ENCODE results near the gene CSF1.
A peak's percentile ranks its signal among the peaks of the same experiment; 100 is the strongest.
"Not testable (repeated sequence)": the region's sequence is repeated elsewhere in the genome, so short reads cannot be mapped to it uniquely, and the experiment has no call there.

CSF1 gene

GRCh38 chr1:109878531-109879104 is 32.0 kb upstream of the CSF1 start:
- Mint-ChIP-seq H3K27ac (no peak overlapping the region), H3K4me1 (peaks cover 3% of the 10 kb centered on the region), H3K4me3 (no peak overlapping the region), H3K9me3 (no peaks in the 10 kb centered on the region), H3K27me3 (peaks cover 2% of the 10 kb centered on the region), H3K36me3 (ENCODE audit: low read depth) (no peaks in the 10 kb centered on the region)
- DNase-seq (no peak), ATAC-seq (no peak)

- DNase-seq; ATAC-seq; H3K27me3 Mint-ChIP-seq; H3K4me3 Mint-ChIP-seq; H3K4me1 Mint-ChIP-seq; H3K36me3 Mint-ChIP-seq (ENCODE audit: low read depth); H3K27ac Mint-ChIP-seq; H3K9me3 Mint-ChIP-seq: not testable (repeated sequence)
These were observed 31.3 kb upstream of the CSF1 start for GRCh38 chr1:109879371-109879770.

- Mint-ChIP-seq H3K27me3 (peaks cover 1% of the 10 kb centered on the region), H3K27ac (no peak overlapping the region), H3K4me1 (peaks cover 8% of the 10 kb centered on the region), H3K4me3 (no peak overlapping the region), H3K9me3 (no peaks in the 10 kb centered on the region), H3K36me3 (ENCODE audit: low read depth) (no peaks in the 10 kb centered on the region)
- DNase-seq, result no peak
- ATAC-seq, result no peak
These were observed 30.6 kb upstream of the CSF1 start for GRCh38 chr1:109879881-109880525.

- H3K4me3 Mint-ChIP-seq, result no peak overlapping the region
- no peak for DNase-seq
- H3K36me3 Mint-ChIP-seq (ENCODE audit: low read depth), result no peaks in the 10 kb centered on the region
- peaks cover 11% of the 10 kb centered on the region for H3K4me1 Mint-ChIP-seq
- no peaks in the 10 kb centered on the region for H3K27me3 Mint-ChIP-seq
- H3K9me3 Mint-ChIP-seq, result no peaks in the 10 kb centered on the region
- no peak overlapping the region for H3K27ac Mint-ChIP-seq
- no peak for ATAC-seq
These were observed 29.4 kb upstream of the CSF1 start for GRCh38 chr1:109880971-109881894.

GRCh38 chr1:109881906-109882287 is 28.8 kb upstream of the CSF1 start:
- no peak overlapping the region for H3K27ac Mint-ChIP-seq
- peaks cover 13% of the 10 kb centered on the region for H3K4me1 Mint-ChIP-seq
- H3K27me3 Mint-ChIP-seq, result no peaks in the 10 kb centered on the region
- H3K9me3 Mint-ChIP-seq, result no peaks in the 10 kb centered on the region
- DNase-seq, result no peak
- ATAC-seq, result no peak
- H3K36me3 Mint-ChIP-seq (ENCODE audit: low read depth), result no peaks in the 10 kb centered on the region
- no peak overlapping the region for H3K4me3 Mint-ChIP-seq

- no peak overlapping the region for H3K27ac Mint-ChIP-seq
- H3K4me3 Mint-ChIP-seq, result no peak overlapping the region
- peaks cover 18% of the 10 kb centered on the region for H3K4me1 Mint-ChIP-seq
- no peaks in the 10 kb centered on the region for H3K27me3 Mint-ChIP-seq
- no peaks in the 10 kb centered on the region for H3K9me3 Mint-ChIP-seq
- ATAC-seq (no peak), DNase-seq (no peak)
- no peaks in the 10 kb centered on the region for H3K36me3 Mint-ChIP-seq (ENCODE audit: low read depth)
These were observed 28.1 kb upstream of the CSF1 start for GRCh38 chr1:109882288-109883245.

GRCh38 chr1:109883248-109883955 is 27.2 kb upstream of the CSF1 start:
- H3K27me3 Mint-ChIP-seq, result no peaks in the 10 kb centered on the region
- DNase-seq, result no peak
- H3K4me3 Mint-ChIP-seq, result no peak overlapping the region
- ATAC-seq, result no peak
- no peak overlapping the region for H3K27ac Mint-ChIP-seq
- no peaks in the 10 kb centered on the region for H3K36me3 Mint-ChIP-seq (ENCODE audit: low read depth)
- no peaks in the 10 kb centered on the region for H3K9me3 Mint-ChIP-seq
- H3K4me1 Mint-ChIP-seq, result peaks cover 26% of the 10 kb centered on the region

GRCh38 chr1:109884242-109884891 is 26.3 kb upstream of the CSF1 start:
- Mint-ChIP-seq H3K27ac (no peak overlapping the region), H3K9me3 (no peaks in the 10 kb centered on the region), H3K4me1 (peaks cover 26% of the 10 kb centered on the region), H3K4me3 (no peak overlapping the region), H3K36me3 (ENCODE audit: low read depth) (no peaks in the 10 kb centered on the region), H3K27me3 (no peaks in the 10 kb centered on the region)
- DNase-seq (no peak), ATAC-seq (no peak)

GRCh38 chr1:109885589-109885988 is 25.1 kb upstream of the CSF1 start:
- H3K4me3 Mint-ChIP-seq, result no peak overlapping the region
- ATAC-seq, result no peak
- no peak for DNase-seq
- no peaks in the 10 kb centered on the region for H3K36me3 Mint-ChIP-seq (ENCODE audit: low read depth)
- H3K4me1 Mint-ChIP-seq, result peaks cover 26% of the 10 kb centered on the region
- H3K27me3 Mint-ChIP-seq, result no peaks in the 10 kb centered on the region
- H3K9me3 Mint-ChIP-seq, result no peaks in the 10 kb centered on the region
- H3K27ac Mint-ChIP-seq, result no peak overlapping the region

- Mint-ChIP-seq H3K4me3 (no peak overlapping the region), H3K27ac (peak overlapping the region; percentile 45), H3K4me1 (peaks cover 26% of the 10 kb centered on the region), H3K36me3 (ENCODE audit: low read depth) (no peaks in the 10 kb centered on the region), H3K9me3 (no peaks in the 10 kb centered on the region), H3K27me3 (no peaks in the 10 kb centered on the region)
- ATAC-seq (no peak), DNase-seq (no peak)
These were observed 23.8 kb upstream of the CSF1 start for GRCh38 chr1:109886827-109887226.

GRCh38 chr1:109887271-109887670 is 23.4 kb upstream of the CSF1 start:
- H3K9me3 Mint-ChIP-seq, result no peaks in the 10 kb centered on the region
- H3K27me3 Mint-ChIP-seq, result no peaks in the 10 kb centered on the region
- ATAC-seq (no peak), DNase-seq (no peak)
- no peak overlapping the region for H3K4me3 Mint-ChIP-seq
- no peak overlapping the region for H3K27ac Mint-ChIP-seq
- peaks cover 26% of the 10 kb centered on the region for H3K4me1 Mint-ChIP-seq
- H3K36me3 Mint-ChIP-seq (ENCODE audit: low read depth), result no peaks in the 10 kb centered on the region

GRCh38 chr1:109887884-109888283 is 22.8 kb upstream of the CSF1 start:
- ATAC-seq (no peak), DNase-seq (no peak)
- Mint-ChIP-seq H3K27ac (peak overlapping the region; percentile 1), H3K9me3 (no peaks in the 10 kb centered on the region), H3K27me3 (no peaks in the 10 kb centered on the region), H3K36me3 (ENCODE audit: low read depth) (no peaks in the 10 kb centered on the region), H3K4me1 (peaks cover 26% of the 10 kb centered on the region), H3K4me3 (no peak overlapping the region)

GRCh38 chr1:109889094-109889493 is 21.6 kb upstream of the CSF1 start:
- Mint-ChIP-seq H3K27me3 (no peaks in the 10 kb centered on the region), H3K36me3 (ENCODE audit: low read depth) (no peaks in the 10 kb centered on the region), H3K9me3 (no peaks in the 10 kb centered on the region), H3K4me1 (peaks cover 25% of the 10 kb centered on the region), H3K27ac (peak overlapping the region; percentile 67), H3K4me3 (no peak overlapping the region)
- DNase-seq (no peak), ATAC-seq (no peak)

All from activated naive CD8-positive, alpha-beta T cell treated with anti-CD3 and anti-CD28 coated beads, Interleukin-2, amount 50 U/mL, for 24 hours (primary cell).